ENCODE data around the gene ESYT3.

Gene ESYT3

DNA sequence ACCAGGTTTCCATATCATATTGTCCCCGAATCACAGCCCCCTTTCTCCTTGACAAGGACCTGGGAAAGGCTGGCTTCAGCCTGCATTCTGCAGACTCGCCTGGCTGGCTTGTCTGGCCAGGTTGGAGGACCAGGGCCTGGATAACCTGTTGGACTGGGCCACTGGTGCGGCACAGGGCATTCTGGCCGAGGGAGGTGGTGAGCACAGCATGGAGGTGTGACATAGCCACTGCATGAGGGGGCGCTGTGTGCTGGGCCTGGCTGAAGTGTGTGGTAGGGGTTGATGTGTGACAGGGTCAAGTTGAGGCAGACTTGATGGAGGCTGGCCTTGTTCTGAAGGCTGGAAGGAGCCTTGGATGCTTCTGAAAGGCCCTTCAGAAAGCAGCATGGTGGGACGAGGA is 2.9 kb downstream of the ESYT3 start:
- TF ChIP-seq, protein P1, sequence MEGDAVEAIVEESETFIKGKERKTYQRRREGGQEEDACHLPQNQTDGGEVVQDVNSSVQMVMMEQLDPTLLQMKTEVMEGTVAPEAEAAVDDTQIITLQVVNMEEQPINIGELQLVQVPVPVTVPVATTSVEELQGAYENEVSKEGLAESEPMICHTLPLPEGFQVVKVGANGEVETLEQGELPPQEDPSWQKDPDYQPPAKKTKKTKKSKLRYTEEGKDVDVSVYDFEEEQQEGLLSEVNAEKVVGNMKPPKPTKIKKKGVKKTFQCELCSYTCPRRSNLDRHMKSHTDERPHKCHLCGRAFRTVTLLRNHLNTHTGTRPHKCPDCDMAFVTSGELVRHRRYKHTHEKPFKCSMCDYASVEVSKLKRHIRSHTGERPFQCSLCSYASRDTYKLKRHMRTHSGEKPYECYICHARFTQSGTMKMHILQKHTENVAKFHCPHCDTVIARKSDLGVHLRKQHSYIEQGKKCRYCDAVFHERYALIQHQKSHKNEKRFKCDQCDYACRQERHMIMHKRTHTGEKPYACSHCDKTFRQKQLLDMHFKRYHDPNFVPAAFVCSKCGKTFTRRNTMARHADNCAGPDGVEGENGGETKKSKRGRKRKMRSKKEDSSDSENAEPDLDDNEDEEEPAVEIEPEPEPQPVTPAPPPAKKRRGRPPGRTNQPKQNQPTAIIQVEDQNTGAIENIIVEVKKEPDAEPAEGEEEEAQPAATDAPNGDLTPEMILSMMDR (IDR thresholded peaks at IDR 0.05; ENCODE audit: borderline replicate concordance, insufficient read depth, low read depth, low read length) = no peak
- H3K4me3 ChIP-seq (ENCODE audit: low read depth, low read length) = no peak overlapping the region

DNA sequence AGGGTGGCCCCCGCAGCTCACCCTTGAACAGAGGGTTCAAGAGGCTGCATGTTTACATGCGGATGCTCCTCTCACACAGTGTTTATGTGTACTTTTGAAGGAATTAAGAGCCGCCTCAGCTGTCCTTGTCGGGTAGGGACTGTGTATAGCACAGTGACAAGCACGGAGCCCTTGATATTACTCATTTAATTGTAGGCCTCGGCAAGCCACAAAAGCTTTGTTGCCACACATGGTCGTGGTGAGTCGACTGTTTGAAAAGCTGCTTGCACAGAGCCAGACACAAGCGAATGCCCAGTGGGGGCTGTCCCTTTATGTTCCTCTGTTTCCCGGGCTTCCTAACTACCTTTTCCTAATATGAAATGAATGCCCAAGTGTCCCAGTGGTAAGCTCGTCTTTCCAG is 4.5 kb downstream of the ESYT3 start:
- H3K4me3 ChIP-seq (ENCODE audit: low read depth, low read length) = no peak overlapping the region
- TF ChIP-seq, protein P1 (IDR thresholded peaks at IDR 0.05; ENCODE audit: borderline replicate concordance, insufficient read depth, low read depth, low read length) = no peak

DNA sequence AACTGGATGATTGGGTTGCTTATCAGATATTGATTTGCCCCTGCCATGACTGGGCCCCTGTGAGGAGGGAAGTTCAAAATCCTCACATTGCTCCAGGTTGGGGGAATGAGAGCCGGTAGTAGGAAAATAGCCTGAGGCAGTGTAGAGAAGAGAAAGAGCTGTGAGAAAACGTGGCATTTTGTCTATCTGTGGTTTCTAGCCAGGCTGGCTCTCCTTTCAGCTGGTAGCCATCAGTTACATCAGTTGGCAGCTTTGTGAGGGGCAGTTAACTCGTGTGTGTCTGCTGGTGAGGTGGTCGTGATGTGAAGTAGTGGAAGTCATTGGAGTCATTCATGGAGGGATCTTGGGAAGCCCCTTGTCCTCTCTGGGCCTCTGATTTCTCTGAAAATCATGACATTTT is 5.2 kb downstream of the ESYT3 start:
- TF ChIP-seq, protein P1 (IDR thresholded peaks at IDR 0.05; ENCODE audit: borderline replicate concordance, insufficient read depth, low read depth, low read length) = no peak
- no peak overlapping the region for H3K4me3 ChIP-seq (ENCODE audit: low read depth, low read length)

DNA sequence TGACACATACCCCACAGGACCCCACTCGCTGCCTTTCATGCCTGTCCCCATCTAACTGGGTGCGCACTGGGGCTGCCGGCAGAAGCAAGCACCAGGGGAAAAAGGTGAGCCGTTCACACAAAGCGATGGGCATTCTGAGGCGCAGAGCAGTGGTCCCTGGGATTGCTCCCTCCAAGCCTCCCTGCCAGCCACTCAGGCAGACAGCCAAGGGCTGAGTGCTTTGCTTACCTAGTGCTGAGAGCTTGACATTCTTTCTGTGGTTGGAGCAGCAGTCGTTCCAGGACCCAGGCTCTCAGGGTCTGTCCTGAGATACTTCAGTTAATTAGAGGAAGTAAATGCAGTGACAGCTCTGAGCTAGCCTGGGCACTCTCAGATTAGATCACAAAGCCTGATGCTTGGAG is 5.7 kb downstream of the ESYT3 start:
- no peak overlapping the region for H3K4me3 ChIP-seq (ENCODE audit: low read depth, low read length)
- TF ChIP-seq, protein P1 (IDR thresholded peaks at IDR 0.05; ENCODE audit: borderline replicate concordance, insufficient read depth, low read depth, low read length) = no peak

DNA sequence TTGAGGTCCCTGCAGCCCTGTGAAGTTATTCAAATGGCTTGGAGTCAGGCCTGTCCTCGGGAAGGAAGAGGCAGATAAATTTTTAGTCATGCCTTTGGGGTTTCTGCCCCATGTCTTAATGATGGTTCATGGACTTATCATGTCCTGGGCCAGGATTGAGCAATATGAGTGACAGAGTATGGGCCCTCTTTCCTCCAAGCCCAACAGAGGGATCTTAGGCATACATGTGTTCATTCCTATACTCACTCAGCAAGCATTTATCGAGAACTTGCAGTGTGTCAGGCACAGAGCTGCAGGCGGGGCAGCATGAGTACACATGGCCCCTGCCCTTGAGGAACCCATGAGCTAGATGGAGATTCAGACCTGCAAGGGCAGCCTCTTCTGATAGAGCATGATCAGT is 6.2 kb downstream of the ESYT3 start:
- TF ChIP-seq, protein P1 (IDR thresholded peaks at IDR 0.05; ENCODE audit: borderline replicate concordance, insufficient read depth, low read depth, low read length) = no peak
- H3K4me3 ChIP-seq (ENCODE audit: low read depth, low read length) = no peak overlapping the region

DNA sequence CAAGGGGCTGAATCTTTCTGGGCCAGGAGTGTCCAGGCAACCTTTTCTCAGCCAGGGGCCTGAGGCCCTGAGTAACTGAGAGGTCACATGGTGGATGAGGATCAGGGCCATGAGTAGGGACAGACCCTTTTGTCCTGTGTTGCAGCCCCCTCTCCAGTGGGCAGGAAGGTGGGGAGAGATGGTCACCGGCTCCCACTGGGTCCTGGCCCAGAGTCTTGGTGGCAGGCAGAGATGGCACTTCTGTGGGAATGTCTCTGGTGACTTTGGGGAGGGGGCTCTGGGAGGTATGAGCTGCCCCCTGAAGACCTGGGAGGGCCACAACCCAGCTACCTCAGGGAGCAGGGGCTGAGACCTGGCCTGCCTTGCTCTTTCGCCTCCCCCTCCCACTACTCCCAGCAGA is 6.8 kb downstream of the ESYT3 start:
- no peak overlapping the region for H3K4me3 ChIP-seq (ENCODE audit: low read depth, low read length)
- TF ChIP-seq, protein P1 (IDR thresholded peaks at IDR 0.05; ENCODE audit: borderline replicate concordance, insufficient read depth, low read depth, low read length) = no peak

DNA sequence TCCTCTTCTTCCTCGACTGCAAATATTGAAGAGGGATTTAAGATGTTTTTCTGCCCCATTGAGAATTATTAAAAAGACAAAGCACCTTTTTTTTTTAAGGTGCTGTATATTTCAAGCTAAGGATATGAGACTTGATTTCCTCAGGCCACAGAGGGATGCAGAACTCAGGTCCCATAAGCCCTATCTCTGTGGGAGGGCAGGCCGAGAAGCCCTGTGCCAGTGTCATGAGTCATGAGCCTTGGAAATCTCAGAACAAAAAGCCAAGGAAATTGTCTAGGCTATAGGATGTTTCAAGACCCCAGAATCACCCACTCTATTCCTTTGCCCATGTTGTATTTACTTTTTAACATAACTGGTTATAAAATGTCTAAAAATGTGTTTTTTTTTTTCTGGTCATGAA is 7.3 kb downstream of the ESYT3 start:
- H3K4me3 ChIP-seq (ENCODE audit: low read depth, low read length) = no peak overlapping the region
- TF ChIP-seq, protein P1 (IDR thresholded peaks at IDR 0.05; ENCODE audit: borderline replicate concordance, insufficient read depth, low read depth, low read length) = no peak
